T-helper 2 cell treated with Interferon-gamma antibody and Interleukin-4, amounts not matched to agents 100 ng/mL and 5 ng/mL, for 36 hours (primary cell): ENCODE results near the gene RGPD8. TPM values are rescaled to one million over a fixed set of nuclear protein-coding genes. Genes with fewer than 3 reads are reported as not detected.
"Not testable (repeated sequence)": the region's sequence is repeated elsewhere in the genome, so short reads cannot be mapped to it uniquely, and the experiment has no call there.

Experiments used
- intact Hi-C: fragments of 100-400 bp; cut with micrococcal nuclease; formaldehyde crosslinking; loops from one replicate; pipeline ENCODE4 v1.15.1; 2023
- total RNA-seq: library from RNA; stranded (reverse); gene quantifications from 2 replicates; pipeline ENCODE4 v1.2.3, GENCODE V29; 2022

Gene RGPD8
- 7.4 and 7.9 TPM in 2 replicates for total RNA-seq

- intact Hi-C loops, result loop anchor here (5.0 kb wide), 2 partner anchors 311 to 381 kb away; no protein-coding TSS in a partner anchor
These were observed at the start of gene RGPD8 for GRCh38 chr2:112433480-112433879. RGPD8 (minus strand) TSS chr2:112433645; CDS start chr2:112433453, 192 bp downstream.

GRCh38 chr2:112483042-112483473 lies 49.6 kb upstream of the RGPD8 start:
- intact Hi-C loops, result loop anchor here (5.0 kb wide), 1 partner anchor 279 kb away; the partner anchor contains the start of gene CKAP2L

GRCh38 chr2:112482309-112483041 lies 49.0 kb upstream of the RGPD8 start:
- intact Hi-C loops, result loop anchor here (1.0 to 5.0 kb wide), 2 partner anchors 280 to 427 kb away; partner anchors contain the start of genes CKAP2L and TMEM87B

GRCh38 chr2:112481528-112482233 lies 48.2 kb upstream of the RGPD8 start, which contains the start of gene TTL:
TTL (plus strand) TSS chr2:112482156; CDS start chr2:112482345, 189 bp downstream.
- intact Hi-C loops, result loop anchor here (1.0 to 5.0 kb wide), 8 partner anchors 61 to 426 kb away; partner anchors contain the start of genes CKAP2L, POLR1B, TMEM87B and ZC3H6

- intact Hi-C loops, result loop anchor here (1.0 to 5.0 kb wide), 7 partner anchors 61 to 281 kb away; partner anchors contain the start of genes CKAP2L, POLR1B, ZC3H6 and ZC3H8
These were observed 47.6 kb upstream of the RGPD8 start for GRCh38 chr2:112481050-112481527.

GRCh38 chr2:112480530-112481049 lies 47.1 kb upstream of the RGPD8 start:
- intact Hi-C loops, result loop anchor here (1.0 to 5.0 kb wide), 7 partner anchors 62 to 282 kb away; partner anchors contain the start of genes CKAP2L, POLR1B, ZC3H6 and ZC3H8

GRCh38 chr2:112476434-112476833 lies 43.0 kb upstream of the RGPD8 start:
- intact Hi-C loops, result no loop called here

GRCh38 chr2:112474844-112475486 lies 41.5 kb upstream of the RGPD8 start:
- intact Hi-C loops, result no loop called here

- intact Hi-C loops, result no loop called here
These were observed 39.3 kb upstream of the RGPD8 start for GRCh38 chr2:112472547-112473263.

- intact Hi-C loops, result no loop called here
These were observed 31.9 kb upstream of the RGPD8 start for GRCh38 chr2:112465382-112465781.

- intact Hi-C loops, result no loop called here
These were observed 29.8 kb upstream of the RGPD8 start for GRCh38 chr2:112463256-112463655.

- intact Hi-C loops, result no loop called here
These were observed 28.7 kb upstream of the RGPD8 start for GRCh38 chr2:112462178-112462577.

GRCh38 chr2:112459372-112459771 lies 25.9 kb upstream of the RGPD8 start:
- intact Hi-C loops, result no loop called here

GRCh38 chr2:112454586-112454985 lies 21.1 kb upstream of the RGPD8 start:
- intact Hi-C loops, result no loop called here

GRCh38 chr2:112451317-112451716 lies 17.9 kb upstream of the RGPD8 start:
- intact Hi-C loops, result no loop called here

GRCh38 chr2:112449854-112450253 lies 16.4 kb upstream of the RGPD8 start:
- intact Hi-C loops, result no loop called here

- intact Hi-C loops, result not testable (repeated sequence)
These were observed 10.8 kb upstream of the RGPD8 start for GRCh38 chr2:112444256-112444655.

GRCh38 chr2:112438603-112439261 lies 5.3 kb upstream of the RGPD8 start:
- intact Hi-C loops, result not testable (repeated sequence)

GRCh38 chr2:112437405-112437831 lies 4.0 kb upstream of the RGPD8 start:
- intact Hi-C loops, result not testable (repeated sequence)

- intact Hi-C loops, result not testable (repeated sequence)
These were observed 3.5 kb upstream of the RGPD8 start for GRCh38 chr2:112436993-112437392.
